Measurements from ENCODE around the gene NKD1. TPM values are rescaled to one million over a fixed set of nuclear protein-coding genes. Genes with fewer than 3 reads are reported as not detected.

The NKD1 gene
- total RNA-seq, 1 experiment from 2014 or later = 11.4 TPM

DNA sequence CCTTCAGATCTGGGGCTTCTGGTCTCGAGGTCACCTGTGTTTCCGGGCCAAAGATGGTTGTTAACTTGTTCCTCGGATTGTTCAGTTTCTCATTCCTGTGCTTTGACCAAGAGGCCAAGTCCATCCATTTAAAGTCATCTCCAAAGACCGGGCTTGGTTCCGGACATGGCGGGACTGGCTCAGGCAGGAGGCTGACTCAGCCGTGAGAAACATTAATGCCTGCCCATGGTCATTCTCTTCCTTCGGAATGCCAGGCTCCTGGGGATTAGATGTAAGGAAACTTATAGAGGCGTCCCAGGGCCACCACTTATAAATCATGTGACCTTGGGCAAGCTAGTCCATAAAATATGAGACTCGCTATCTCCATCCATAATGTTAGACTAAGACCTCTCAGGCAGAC is 13.6 kb upstream of the NKD1 start:
- no peak overlapping the region for H3K4me3 ChIP-seq (replicated peaks in 1 of 2; ENCODE audit: low read depth in 1 of 2, low read length in 2 of 2)
- H3K9ac ChIP-seq (ENCODE audit: low read length) = no peak overlapping the region
- H2AFZ ChIP-seq (ENCODE audit: low read depth, low read length, poor library complexity, severe bottlenecking) = no peak overlapping the region
- no peaks in the 10 kb centered on the region for H4K20me1 ChIP-seq (ENCODE audit: insufficient read depth)
- no peaks in the 10 kb centered on the region for H3K9me2 ChIP-seq (ENCODE audit: insufficient read depth)
- no peak overlapping the region for H3K27ac ChIP-seq (ENCODE audit: low read depth, low read length)
- no peaks in the 10 kb centered on the region for H3K36me3 ChIP-seq (ENCODE audit: control insufficient read depth in 1 of 2, insufficient read depth in 2 of 2, low read length in 2 of 2)
- no peaks in the 10 kb centered on the region for H3K27me3 ChIP-seq (ENCODE audit: insufficient read depth, low read length)
- no peak overlapping the region for H3K4me2 ChIP-seq (ENCODE audit: low read length)
- no peaks in the 10 kb centered on the region for H3K79me2 ChIP-seq (ENCODE audit: insufficient read depth, low read length)
- ChIA-PET CTCF (no interaction called here), POLR2A (no interaction called here), RAD21 (ENCODE audit: low non-redundant PET in 1 of 2, low total read pairs in 2 of 2, uncharacterized antibody in 2 of 2, unreplicated experiment in 2 of 2) (no interaction called here)
- DNase-seq (ENCODE audit: low read depth, low spot score) (no peak), ATAC-seq (no peak)
- TF ChIP-seq, protein P1, sequence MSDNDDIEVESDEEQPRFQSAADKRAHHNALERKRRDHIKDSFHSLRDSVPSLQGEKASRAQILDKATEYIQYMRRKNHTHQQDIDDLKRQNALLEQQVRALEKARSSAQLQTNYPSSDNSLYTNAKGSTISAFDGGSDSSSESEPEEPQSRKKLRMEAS (IDR thresholded peaks at IDR 0.05) = no peak
- TF ChIP-seq RAD21 (IDR thresholded peaks at IDR 0.05; ENCODE audit: low read depth) (no peak), ELF1 (IDR thresholded peaks at IDR 0.05; ENCODE audit: borderline replicate concordance, low read depth) (no peak), ZFX (IDR thresholded peaks at IDR 0.05) (no peak), POLR2A (IDR thresholded peaks at IDR 0.05; ENCODE audit: borderline replicate concordance, extremely low read depth, insufficient read depth, insufficient read length) (no peak), CEBPB (IDR thresholded peaks at IDR 0.05; ENCODE audit: low read depth) (no peak)
- TF ChIP-seq, protein P2, sequence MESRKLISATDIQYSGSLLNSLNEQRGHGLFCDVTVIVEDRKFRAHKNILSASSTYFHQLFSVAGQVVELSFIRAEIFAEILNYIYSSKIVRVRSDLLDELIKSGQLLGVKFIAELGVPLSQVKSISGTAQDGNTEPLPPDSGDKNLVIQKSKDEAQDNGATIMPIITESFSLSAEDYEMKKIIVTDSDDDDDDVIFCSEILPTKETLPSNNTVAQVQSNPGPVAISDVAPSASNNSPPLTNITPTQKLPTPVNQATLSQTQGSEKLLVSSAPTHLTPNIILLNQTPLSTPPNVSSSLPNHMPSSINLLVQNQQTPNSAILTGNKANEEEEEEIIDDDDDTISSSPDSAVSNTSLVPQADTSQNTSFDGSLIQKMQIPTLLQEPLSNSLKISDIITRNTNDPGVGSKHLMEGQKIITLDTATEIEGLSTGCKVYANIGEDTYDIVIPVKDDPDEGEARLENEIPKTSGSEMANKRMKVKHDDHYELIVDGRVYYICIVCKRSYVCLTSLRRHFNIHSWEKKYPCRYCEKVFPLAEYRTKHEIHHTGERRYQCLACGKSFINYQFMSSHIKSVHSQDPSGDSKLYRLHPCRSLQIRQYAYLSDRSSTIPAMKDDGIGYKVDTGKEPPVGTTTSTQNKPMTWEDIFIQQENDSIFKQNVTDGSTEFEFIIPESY (IDR thresholded peaks at IDR 0.05; ENCODE audit: extremely low read depth, insufficient replicate concordance, low read length) = no peak
- BruUV-seq (replicated peaks) = no TSS peak
- peaks cover 0 to 2% of the 10 kb centered on the region in 2 experiments; a peak in 1 of 4 replicates for H3K9me3 ChIP-seq (ENCODE audit: control insufficient read depth in 1 of 2, insufficient read depth in 1 of 2, low read depth in 1 of 2, low read length in 2 of 2)
- no peaks in the 10 kb centered on the region for H3K4me1 ChIP-seq (ENCODE audit: control insufficient read depth in 1 of 2, insufficient read depth in 2 of 2, low read length in 2 of 2)
- intact Hi-C loops (cut with micrococcal nuclease) = no loop called here

DNA sequence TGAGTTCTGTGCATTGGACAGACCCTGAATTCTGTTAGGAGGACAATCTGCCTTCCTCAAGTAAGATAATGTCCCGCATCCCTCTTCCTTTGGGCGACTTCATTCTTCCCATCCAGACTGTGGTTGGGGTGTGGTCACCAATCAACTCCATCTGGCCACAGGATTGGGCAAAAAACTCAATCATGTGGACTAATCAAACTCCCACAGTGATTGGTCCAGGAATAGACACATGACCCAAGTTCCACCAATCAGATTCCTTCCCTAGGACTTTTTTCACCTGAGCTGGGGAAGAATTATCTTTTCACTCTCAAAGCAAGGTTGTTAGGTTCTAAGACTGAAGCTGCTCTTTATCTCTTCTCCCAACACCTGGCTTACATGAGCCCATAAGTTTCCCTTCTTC is 13.2 kb upstream of the NKD1 start:
- Histone ChIP-seq H3K36me3 (ENCODE audit: control insufficient read depth in 1 of 2, insufficient read depth in 2 of 2, low read length in 2 of 2) (no peaks in the 10 kb centered on the region), H3K4me3 (replicated peaks in 1 of 2; ENCODE audit: low read depth in 1 of 2, low read length in 2 of 2) (no peak overlapping the region), H2AFZ (ENCODE audit: low read depth, low read length, poor library complexity, severe bottlenecking) (no peak overlapping the region), H3K9ac (ENCODE audit: low read length) (no peak overlapping the region), H3K9me2 (ENCODE audit: insufficient read depth) (no peaks in the 10 kb centered on the region), H3K27me3 (ENCODE audit: insufficient read depth, low read length) (no peaks in the 10 kb centered on the region), H3K79me2 (ENCODE audit: insufficient read depth, low read length) (no peaks in the 10 kb centered on the region), H3K4me1 (ENCODE audit: control insufficient read depth in 1 of 2, insufficient read depth in 2 of 2, low read length in 2 of 2) (no peaks in the 10 kb centered on the region), H3K27ac (ENCODE audit: low read depth, low read length) (no peak overlapping the region), H3K9me3 (ENCODE audit: control insufficient read depth in 1 of 2, insufficient read depth in 1 of 2, low read depth in 1 of 2, low read length in 2 of 2) (no peaks in the 10 kb centered on the region), H3K4me2 (ENCODE audit: low read length) (no peak overlapping the region), H4K20me1 (ENCODE audit: insufficient read depth) (no peaks in the 10 kb centered on the region)
- DNase-seq (ENCODE audit: low read depth, low spot score) = no peak
- RAD21 ChIA-PET (ENCODE audit: low non-redundant PET in 1 of 2, low total read pairs in 2 of 2, uncharacterized antibody in 2 of 2, unreplicated experiment in 2 of 2) = no interaction called here
- POLR2A ChIA-PET = no interaction called here
- intact Hi-C loops (cut with micrococcal nuclease) = no loop called here
- CTCF ChIA-PET = no interaction called here
- ATAC-seq = no peak
- no TSS peak for BruUV-seq (replicated peaks)
- no peak for TF ChIP-seq ZFX (IDR thresholded peaks at IDR 0.05)
- no peak for TF ChIP-seq RAD21 (IDR thresholded peaks at IDR 0.05; ENCODE audit: low read depth)
- TF ChIP-seq TCF7L2 (IDR thresholded peaks at IDR 0.05; ENCODE audit: borderline replicate concordance, extremely low read depth, insufficient read depth, insufficient read length) = no peak
- TF ChIP-seq, protein P2 (IDR thresholded peaks at IDR 0.05; ENCODE audit: extremely low read depth, insufficient replicate concordance, low read length) = no peak
- TF ChIP-seq YY1 (IDR thresholded peaks at IDR 0.05; ENCODE audit: extremely low read depth, insufficient replicate concordance, low read depth, low read length) = no peak
- TF ChIP-seq SRF (IDR thresholded peaks at IDR 0.05; ENCODE audit: low read depth) = no peak
- no peak for TF ChIP-seq CEBPB (IDR thresholded peaks at IDR 0.05; ENCODE audit: low read depth)
- TF ChIP-seq, protein P1 (IDR thresholded peaks at IDR 0.05) = no peak
- TF ChIP-seq, protein P3, sequence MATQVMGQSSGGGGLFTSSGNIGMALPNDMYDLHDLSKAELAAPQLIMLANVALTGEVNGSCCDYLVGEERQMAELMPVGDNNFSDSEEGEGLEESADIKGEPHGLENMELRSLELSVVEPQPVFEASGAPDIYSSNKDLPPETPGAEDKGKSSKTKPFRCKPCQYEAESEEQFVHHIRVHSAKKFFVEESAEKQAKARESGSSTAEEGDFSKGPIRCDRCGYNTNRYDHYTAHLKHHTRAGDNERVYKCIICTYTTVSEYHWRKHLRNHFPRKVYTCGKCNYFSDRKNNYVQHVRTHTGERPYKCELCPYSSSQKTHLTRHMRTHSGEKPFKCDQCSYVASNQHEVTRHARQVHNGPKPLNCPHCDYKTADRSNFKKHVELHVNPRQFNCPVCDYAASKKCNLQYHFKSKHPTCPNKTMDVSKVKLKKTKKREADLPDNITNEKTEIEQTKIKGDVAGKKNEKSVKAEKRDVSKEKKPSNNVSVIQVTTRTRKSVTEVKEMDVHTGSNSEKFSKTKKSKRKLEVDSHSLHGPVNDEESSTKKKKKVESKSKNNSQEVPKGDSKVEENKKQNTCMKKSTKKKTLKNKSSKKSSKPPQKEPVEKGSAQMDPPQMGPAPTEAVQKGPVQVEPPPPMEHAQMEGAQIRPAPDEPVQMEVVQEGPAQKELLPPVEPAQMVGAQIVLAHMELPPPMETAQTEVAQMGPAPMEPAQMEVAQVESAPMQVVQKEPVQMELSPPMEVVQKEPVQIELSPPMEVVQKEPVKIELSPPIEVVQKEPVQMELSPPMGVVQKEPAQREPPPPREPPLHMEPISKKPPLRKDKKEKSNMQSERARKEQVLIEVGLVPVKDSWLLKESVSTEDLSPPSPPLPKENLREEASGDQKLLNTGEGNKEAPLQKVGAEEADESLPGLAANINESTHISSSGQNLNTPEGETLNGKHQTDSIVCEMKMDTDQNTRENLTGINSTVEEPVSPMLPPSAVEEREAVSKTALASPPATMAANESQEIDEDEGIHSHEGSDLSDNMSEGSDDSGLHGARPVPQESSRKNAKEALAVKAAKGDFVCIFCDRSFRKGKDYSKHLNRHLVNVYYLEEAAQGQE (IDR thresholded peaks at IDR 0.05; ENCODE audit: low read depth) = no peak
